ENCODE measurements around the gene B4GALNT3. TPM values are rescaled to one million over a fixed set of nuclear protein-coding genes. Genes with fewer than 3 reads are reported as not detected.

B4GALNT3 gene
- total and polyA plus RNA-seq, 2 of the 13 experiments (the other 11 are each of a cell fraction or from before 2014, with no cell fraction given), result 3.2 to 4.4 TPM

DNA sequence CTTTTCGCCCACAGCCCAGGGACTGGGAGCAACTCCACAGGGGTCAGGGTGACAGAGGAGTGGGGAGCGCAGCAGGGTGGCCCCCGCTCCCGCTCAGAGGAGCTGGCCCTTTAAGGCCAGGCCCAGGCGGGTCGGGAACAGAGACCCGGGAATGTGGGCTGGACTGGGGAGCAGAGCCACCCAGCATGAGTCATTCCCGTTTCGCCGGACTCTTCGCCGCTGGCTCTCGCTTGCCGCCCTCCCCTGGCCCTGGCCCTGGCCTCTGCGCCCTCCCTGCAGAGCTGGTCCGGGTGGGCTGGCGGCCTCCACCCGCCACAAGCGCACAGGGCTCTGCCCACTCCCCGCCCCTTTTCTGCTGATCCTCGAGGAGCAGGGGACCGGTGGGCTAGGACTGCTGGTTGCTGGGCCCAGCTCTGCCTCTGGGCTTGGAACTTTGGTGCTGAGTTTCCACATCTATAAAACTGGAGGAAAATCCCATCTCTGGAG, 110.7 kb downstream of the B4GALNT3 start (continued):
- TF ChIP-seq, protein P1, sequence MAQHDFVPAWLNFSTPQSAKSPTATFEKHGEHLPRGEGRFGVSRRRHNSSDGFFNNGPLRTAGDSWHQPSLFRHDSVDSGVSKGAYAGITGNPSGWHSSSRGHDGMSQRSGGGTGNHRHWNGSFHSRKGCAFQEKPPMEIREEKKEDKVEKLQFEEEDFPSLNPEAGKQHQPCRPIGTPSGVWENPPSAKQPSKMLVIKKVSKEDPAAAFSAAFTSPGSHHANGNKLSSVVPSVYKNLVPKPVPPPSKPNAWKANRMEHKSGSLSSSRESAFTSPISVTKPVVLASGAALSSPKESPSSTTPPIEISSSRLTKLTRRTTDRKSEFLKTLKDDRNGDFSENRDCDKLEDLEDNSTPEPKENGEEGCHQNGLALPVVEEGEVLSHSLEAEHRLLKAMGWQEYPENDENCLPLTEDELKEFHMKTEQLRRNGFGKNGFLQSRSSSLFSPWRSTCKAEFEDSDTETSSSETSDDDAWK (CRISPR knock-in tag; IDR thresholded peaks at IDR 0.05), result no peak
- TF ChIP-seq, protein P2, sequence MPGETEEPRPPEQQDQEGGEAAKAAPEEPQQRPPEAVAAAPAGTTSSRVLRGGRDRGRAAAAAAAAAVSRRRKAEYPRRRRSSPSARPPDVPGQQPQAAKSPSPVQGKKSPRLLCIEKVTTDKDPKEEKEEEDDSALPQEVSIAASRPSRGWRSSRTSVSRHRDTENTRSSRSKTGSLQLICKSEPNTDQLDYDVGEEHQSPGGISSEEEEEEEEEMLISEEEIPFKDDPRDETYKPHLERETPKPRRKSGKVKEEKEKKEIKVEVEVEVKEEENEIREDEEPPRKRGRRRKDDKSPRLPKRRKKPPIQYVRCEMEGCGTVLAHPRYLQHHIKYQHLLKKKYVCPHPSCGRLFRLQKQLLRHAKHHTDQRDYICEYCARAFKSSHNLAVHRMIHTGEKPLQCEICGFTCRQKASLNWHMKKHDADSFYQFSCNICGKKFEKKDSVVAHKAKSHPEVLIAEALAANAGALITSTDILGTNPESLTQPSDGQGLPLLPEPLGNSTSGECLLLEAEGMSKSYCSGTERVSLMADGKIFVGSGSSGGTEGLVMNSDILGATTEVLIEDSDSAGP (CRISPR knock-in tag; IDR thresholded peaks at IDR 0.05; ENCODE audit: borderline replicate concordance), result peak; percentile 100
- TF ChIP-seq, protein P3, sequence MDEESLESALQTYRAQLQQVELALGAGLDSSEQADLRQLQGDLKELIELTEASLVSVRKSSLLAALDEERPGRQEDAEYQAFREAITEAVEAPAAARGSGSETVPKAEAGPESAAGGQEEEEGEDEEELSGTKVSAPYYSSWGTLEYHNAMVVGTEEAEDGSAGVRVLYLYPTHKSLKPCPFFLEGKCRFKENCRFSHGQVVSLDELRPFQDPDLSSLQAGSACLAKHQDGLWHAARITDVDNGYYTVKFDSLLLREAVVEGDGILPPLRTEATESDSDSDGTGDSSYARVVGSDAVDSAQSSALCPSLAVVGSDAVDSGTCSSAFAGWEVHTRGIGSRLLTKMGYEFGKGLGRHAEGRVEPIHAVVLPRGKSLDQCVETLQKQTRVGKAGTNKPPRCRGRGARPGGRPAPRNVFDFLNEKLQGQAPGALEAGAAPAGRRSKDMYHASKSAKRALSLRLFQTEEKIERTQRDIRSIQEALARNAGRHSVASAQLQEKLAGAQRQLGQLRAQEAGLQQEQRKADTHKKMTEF (CRISPR knock-in tag; IDR thresholded peaks at IDR 0.05), result peak; percentile 70; the same call in 1 of the 2 replicates
- TF ChIP-seq RXRB (CRISPR knock-in tag; IDR thresholded peaks at IDR 0.05; ENCODE audit: borderline replicate concordance) (peak; percentile 25; the same call in 1 of the 2 replicates), HNRNPLL (IDR thresholded peaks at IDR 0.05; ENCODE audit: low read depth, low read length, poor library complexity, severe bottlenecking) (peak; percentile 71), NPAS2 (CRISPR knock-in tag; IDR thresholded peaks at IDR 0.05; ENCODE audit: borderline replicate concordance) (no peak), PCBP2 (optimal IDR thresholded peaks at IDR 0.05; ENCODE audit: low read depth, low read length, poor library complexity, severe bottlenecking) (no peak), YEATS2 (CRISPR knock-in tag; IDR thresholded peaks at IDR 0.05; ENCODE audit: borderline replicate concordance) (peak; percentile 32; the same call in 1 of the 2 replicates), NFKBIZ (CRISPR knock-in tag; IDR thresholded peaks at IDR 0.05) (0 out of 2 replicates have a peak, but pooled peaks have one; percentile 48), PAX8 (CRISPR knock-in tag; IDR thresholded peaks at IDR 0.05; ENCODE audit: borderline replicate concordance) (peak; percentile 48; the same call in 1 of the 2 replicates), ZNF33B (CRISPR knock-in tag; IDR thresholded peaks at IDR 0.05) (0 out of 2 replicates have a peak, but pooled peaks have one; percentile 17), CEBPB (IDR thresholded peaks at IDR 0.05; ENCODE audit: borderline replicate concordance, low read depth, low read length) (no peak), ZNF317 (CRISPR knock-in tag; IDR thresholded peaks at IDR 0.05) (no peak), CBFB (CRISPR knock-in tag; IDR thresholded peaks at IDR 0.05) (peak; percentile 48), GATA4 (IDR thresholded peaks at IDR 0.05; ENCODE audit: borderline replicate concordance, low read depth) (peak; percentile 59; the same call in 1 of the 2 replicates), ZSCAN25 (CRISPR knock-in tag; IDR thresholded peaks at IDR 0.05) (no peak)
- TF ChIP-seq, protein P4, sequence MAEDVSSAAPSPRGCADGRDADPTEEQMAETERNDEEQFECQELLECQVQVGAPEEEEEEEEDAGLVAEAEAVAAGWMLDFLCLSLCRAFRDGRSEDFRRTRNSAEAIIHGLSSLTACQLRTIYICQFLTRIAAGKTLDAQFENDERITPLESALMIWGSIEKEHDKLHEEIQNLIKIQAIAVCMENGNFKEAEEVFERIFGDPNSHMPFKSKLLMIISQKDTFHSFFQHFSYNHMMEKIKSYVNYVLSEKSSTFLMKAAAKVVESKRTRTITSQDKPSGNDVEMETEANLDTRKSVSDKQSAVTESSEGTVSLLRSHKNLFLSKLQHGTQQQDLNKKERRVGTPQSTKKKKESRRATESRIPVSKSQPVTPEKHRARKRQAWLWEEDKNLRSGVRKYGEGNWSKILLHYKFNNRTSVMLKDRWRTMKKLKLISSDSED (CRISPR knock-in tag; IDR thresholded peaks at IDR 0.05), result no peak
- TF ChIP-seq, protein P5, sequence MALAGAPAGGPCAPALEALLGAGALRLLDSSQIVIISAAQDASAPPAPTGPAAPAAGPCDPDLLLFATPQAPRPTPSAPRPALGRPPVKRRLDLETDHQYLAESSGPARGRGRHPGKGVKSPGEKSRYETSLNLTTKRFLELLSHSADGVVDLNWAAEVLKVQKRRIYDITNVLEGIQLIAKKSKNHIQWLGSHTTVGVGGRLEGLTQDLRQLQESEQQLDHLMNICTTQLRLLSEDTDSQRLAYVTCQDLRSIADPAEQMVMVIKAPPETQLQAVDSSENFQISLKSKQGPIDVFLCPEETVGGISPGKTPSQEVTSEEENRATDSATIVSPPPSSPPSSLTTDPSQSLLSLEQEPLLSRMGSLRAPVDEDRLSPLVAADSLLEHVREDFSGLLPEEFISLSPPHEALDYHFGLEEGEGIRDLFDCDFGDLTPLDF (CRISPR knock-in tag; IDR thresholded peaks at IDR 0.05), result no peak
- TF ChIP-seq, protein P6, sequence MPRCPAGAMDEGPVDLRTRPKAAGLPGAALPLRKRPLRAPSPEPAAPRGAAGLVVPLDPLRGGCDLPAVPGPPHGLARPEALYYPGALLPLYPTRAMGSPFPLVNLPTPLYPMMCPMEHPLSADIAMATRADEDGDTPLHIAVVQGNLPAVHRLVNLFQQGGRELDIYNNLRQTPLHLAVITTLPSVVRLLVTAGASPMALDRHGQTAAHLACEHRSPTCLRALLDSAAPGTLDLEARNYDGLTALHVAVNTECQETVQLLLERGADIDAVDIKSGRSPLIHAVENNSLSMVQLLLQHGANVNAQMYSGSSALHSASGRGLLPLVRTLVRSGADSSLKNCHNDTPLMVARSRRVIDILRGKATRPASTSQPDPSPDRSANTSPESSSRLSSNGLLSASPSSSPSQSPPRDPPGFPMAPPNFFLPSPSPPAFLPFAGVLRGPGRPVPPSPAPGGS (CRISPR knock-in tag; IDR thresholded peaks at IDR 0.05), result 0 out of 2 replicates have a peak, but pooled peaks have one; percentile 6
- TF ChIP-seq, protein P7, sequence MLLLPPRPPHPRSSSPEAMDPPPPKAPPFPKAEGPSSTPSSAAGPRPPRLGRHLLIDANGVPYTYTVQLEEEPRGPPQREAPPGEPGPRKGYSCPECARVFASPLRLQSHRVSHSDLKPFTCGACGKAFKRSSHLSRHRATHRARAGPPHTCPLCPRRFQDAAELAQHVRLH (CRISPR knock-in tag; IDR thresholded peaks at IDR 0.05; ENCODE audit: borderline replicate concordance, low read depth), result peak; percentile 39; the same call in 1 of the 2 replicates
